D721Med (cell line): ENCODE measurements around the gene PNPLA3.

ENCODE experiments used
- DNase-seq: peaks from one replicate; pipeline ENCODE4 v3.0.0; 2011; ENCODE audit warnings: low spot score; ENCODE audit not compliant: insufficient read length
- FAIRE-seq: peaks from 2 replicates; lab custom pipeline; 2011; peaks lifted over from hg19 to GRCh38; lab: Jason Lieb, UNC
- TF ChIP-seq, protein P1 (sequence below): IDR thresholded peaks from 2 replicates; pipeline ENCODE4 v1.5.1; 2012; ENCODE audit warnings: mild to moderate bottlenecking, control low read depth; ENCODE audit not compliant: insufficient read depth; ENCODE audit errors: missing control alignments

PNPLA3 gene

GRCh38 chr22:43975041-43975440, 51.4 kb downstream of the PNPLA3 start:
- TF ChIP-seq, protein P1, sequence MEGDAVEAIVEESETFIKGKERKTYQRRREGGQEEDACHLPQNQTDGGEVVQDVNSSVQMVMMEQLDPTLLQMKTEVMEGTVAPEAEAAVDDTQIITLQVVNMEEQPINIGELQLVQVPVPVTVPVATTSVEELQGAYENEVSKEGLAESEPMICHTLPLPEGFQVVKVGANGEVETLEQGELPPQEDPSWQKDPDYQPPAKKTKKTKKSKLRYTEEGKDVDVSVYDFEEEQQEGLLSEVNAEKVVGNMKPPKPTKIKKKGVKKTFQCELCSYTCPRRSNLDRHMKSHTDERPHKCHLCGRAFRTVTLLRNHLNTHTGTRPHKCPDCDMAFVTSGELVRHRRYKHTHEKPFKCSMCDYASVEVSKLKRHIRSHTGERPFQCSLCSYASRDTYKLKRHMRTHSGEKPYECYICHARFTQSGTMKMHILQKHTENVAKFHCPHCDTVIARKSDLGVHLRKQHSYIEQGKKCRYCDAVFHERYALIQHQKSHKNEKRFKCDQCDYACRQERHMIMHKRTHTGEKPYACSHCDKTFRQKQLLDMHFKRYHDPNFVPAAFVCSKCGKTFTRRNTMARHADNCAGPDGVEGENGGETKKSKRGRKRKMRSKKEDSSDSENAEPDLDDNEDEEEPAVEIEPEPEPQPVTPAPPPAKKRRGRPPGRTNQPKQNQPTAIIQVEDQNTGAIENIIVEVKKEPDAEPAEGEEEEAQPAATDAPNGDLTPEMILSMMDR: no peak
- DNase-seq (no peak), FAIRE-seq (no peak)

- no peak for DNase-seq
- no peak for FAIRE-seq
- TF ChIP-seq, protein P1: no peak
Observed at GRCh38 chr22:43976861-43977795, 53.5 kb downstream of the PNPLA3 start.

DNA sequence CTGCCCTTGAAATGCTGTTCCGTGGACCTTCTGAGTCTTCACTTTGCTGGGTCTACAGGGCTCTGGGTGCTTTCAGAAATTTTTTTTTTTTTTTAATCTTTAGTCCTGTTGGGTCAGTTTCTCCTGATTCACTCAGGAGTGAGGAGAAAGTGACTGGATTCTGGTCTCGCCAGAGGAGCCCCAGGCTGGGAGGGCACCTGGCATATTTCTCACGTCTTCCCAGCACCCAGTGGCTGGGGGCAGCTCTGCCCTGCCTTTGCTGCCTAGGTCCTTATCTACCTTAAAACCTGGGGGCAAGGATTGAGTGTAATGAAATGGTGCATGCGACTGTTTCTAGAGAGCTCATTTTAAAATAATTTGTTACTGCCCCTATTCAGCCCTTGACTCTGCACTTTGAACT, 55.0 kb downstream of the PNPLA3 start:
- TF ChIP-seq, protein P1: no peak
- DNase-seq (no peak), FAIRE-seq (no peak)

GRCh38 chr22:43980579-43980978, 57.0 kb downstream of the PNPLA3 start:
- TF ChIP-seq, protein P1: no peak
- FAIRE-seq (no peak), DNase-seq (no peak)

DNA sequence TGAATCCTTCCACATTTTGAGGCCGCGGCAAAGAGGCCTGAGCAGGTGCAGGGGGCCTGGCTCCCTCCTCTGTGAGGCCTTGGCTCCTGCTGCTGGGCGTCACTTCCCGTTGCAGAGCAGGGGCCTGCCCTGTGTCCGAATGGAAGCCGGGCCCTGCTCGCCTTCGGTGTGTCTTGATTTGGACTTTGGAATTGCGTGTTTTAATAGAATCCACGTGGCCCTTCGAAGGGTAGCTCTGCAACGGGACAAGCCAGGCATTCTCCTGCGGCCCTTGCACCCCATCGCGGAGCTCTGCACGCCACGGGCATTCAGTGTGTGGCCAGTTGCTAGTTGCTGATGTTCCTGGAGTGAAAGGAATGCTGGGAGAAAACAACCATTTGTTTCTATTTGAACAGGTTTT, 57.4 kb downstream of the PNPLA3 start:
- DNase-seq (no peak), FAIRE-seq (no peak)
- TF ChIP-seq, protein P1: no peak

DNA sequence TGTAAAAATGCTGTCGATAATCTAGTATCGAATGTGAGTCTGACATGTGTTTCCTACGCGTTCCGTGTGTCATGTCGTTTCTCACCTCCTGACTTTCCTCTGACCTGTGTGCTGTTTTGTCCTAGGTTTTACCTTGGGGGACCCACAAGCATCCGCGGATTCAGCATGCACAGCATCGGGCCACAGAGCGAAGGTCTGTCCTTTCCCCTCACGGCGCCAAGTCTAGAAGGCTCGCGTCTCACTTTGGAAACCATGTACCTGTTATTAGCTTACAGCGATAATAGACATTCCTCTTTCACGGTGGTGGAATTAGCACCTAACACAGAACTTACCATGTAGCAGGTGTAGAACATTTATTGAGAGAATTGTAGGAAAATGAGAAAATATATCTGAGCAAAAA, 60.2 kb downstream of the PNPLA3 start:
- FAIRE-seq (no peak), DNase-seq (no peak)
- TF ChIP-seq, protein P1: no peak

- TF ChIP-seq, protein P1: no peak
- no peak for DNase-seq
- FAIRE-seq: no peak
Observed at GRCh38 chr22:43985532-43985931, 61.9 kb downstream of the PNPLA3 start.
